SK-N-SH (cell line): Measurements from ENCODE around the gene FABP3.

Experiments used
- CTCF ChIP-seq: fragments of 200-600 bp; sonication (generic); IDR thresholded peaks from 2 replicates; pipeline ENCODE4 v1.6.1; 2017; ENCODE audit warnings: antibody characterized with exemption, mild to moderate bottlenecking, moderate library complexity
- EP300 ChIP-seq, 2 experiments: IDR thresholded peaks; 2 replicates each; pipeline versions ENCODE4 v1.4.0 to v1.6.1; 2012; ENCODE audit warnings: borderline replicate concordance in 1 of 2, low read depth in 1 of 2, low read length in 1 of 2
- EZH2phosphoT487 ChIP-seq: fragments of 200-600 bp; sonication (generic); IDR thresholded peaks from 2 replicates; pipeline ENCODE4 v1.6.1; 2017; ENCODE audit warnings: low read depth, mixed run types, mild to moderate bottlenecking, antibody characterized with exemption, moderate library complexity, borderline replicate concordance
- FOXM1 ChIP-seq: IDR thresholded peaks from 2 replicates; pipeline ENCODE4 v1.4.0; 2012; ENCODE audit warnings: low read depth, mild to moderate bottlenecking
- IRF3 ChIP-seq: fragments of 150-350 bp; IDR thresholded peaks from 2 replicates; pipeline ENCODE4 v1.6.1; 2016; ENCODE audit warnings: mild to moderate bottlenecking, low read depth, low read length
- MXI1 ChIP-seq: IDR thresholded peaks from 2 replicates; pipeline ENCODE4 v1.6.1; 2012; ENCODE audit warnings: mild to moderate bottlenecking, low read depth, low read length, improper control_type of control experiment
- POLR2AphosphoS5 ChIP-seq: IDR thresholded peaks from 2 replicates; pipeline ENCODE4 v1.6.1; 2012; ENCODE audit warnings: low read depth, low read length
- RAD21 ChIP-seq: IDR thresholded peaks from 2 replicates; pipeline ENCODE4 v1.6.1; 2012; ENCODE audit warnings: mild to moderate bottlenecking, low read length
- REST ChIP-seq: IDR thresholded peaks from 2 replicates; pipeline ENCODE4 v1.6.1; 2012; ENCODE audit warnings: mild to moderate bottlenecking, low read depth, low read length, moderate library complexity
- SMC3 ChIP-seq: IDR thresholded peaks from 2 replicates; pipeline ENCODE4 v1.6.1; 2012; ENCODE audit warnings: low read depth, low read length, improper control_type of control experiment
- USF1 ChIP-seq: IDR thresholded peaks from 2 replicates; pipeline ENCODE4 v1.4.0; 2012; ENCODE audit warnings: low read depth, borderline replicate concordance
- YY1 ChIP-seq: IDR thresholded peaks from 2 replicates; pipeline ENCODE4 v1.4.0; 2012; ENCODE audit warnings: low read depth, mild to moderate bottlenecking

- TF ChIP-seq REST (no peak), CTCF (no peak), SMC3 (no peak), FOXM1 (no peak), EZH2phosphoT487 (no peak), IRF3 (no peak), YY1 (no peak), MXI1 (no peak), EP300 (IDR thresholded peaks at IDR 0.05; ENCODE audit: borderline replicate concordance in 1 of 2, low read depth in 1 of 2, low read length in 1 of 2) (no peak), RAD21 (no peak), POLR2AphosphoS5 (no peak), USF1 (no peak)
These were observed 43.3 kb upstream of the FABP3 start for GRCh38 chr1:31416101-31416736.
